NT2/D1 (cell line): ENCODE results near the gene MKRN1.

Source experiments
- DNase-seq: peaks from one replicate; pipeline ENCODE4 v3.0.0-alpha.2; 2011; ENCODE audit warnings: low read depth, low spot score
- H3K27me3 ChIP-seq: 2 replicates; pipeline ENCODE4 v1.6.0; 2011; ENCODE audit warnings: mild to moderate bottlenecking; ENCODE audit not compliant: insufficient read length, insufficient read depth
- H3K36me3 ChIP-seq: 2 replicates; pipeline ENCODE4 v1.6.1; 2011; ENCODE audit warnings: mild to moderate bottlenecking, low read length, mixed read lengths; ENCODE audit not compliant: insufficient read depth, insufficient read length
- H3K4me1 ChIP-seq: 2 replicates; pipeline ENCODE4 v1.5.1; 2011; ENCODE audit not compliant: insufficient read depth, insufficient read length
- H3K4me3 ChIP-seq: 2 replicates; pipeline ENCODE4 v1.5.1; 2011; ENCODE audit warnings: low read depth; ENCODE audit not compliant: insufficient read length
- H3K9ac ChIP-seq: 2 replicates; pipeline ENCODE4 v1.6.0; 2011; ENCODE audit warnings: low read depth; ENCODE audit not compliant: insufficient read length
- H3K9me3 ChIP-seq: 2 replicates; pipeline ENCODE4 v1.5.1; 2011; ENCODE audit warnings: mild to moderate bottlenecking, low read length; ENCODE audit not compliant: insufficient read depth
- SUZ12 ChIP-seq: IDR thresholded peaks from 2 replicates; pipeline ENCODE4 v1.6.1; 2011; ENCODE audit not compliant: insufficient read length, insufficient read depth; ENCODE audit errors: extremely low read depth
- YY1 ChIP-seq: IDR thresholded peaks from 2 replicates; pipeline ENCODE4 v1.6.1; 2011; ENCODE audit not compliant: insufficient read length, insufficient read depth
- ZNF274 ChIP-seq: IDR thresholded peaks from 2 replicates; pipeline ENCODE4 v1.6.1; 2011; ENCODE audit warnings: mild to moderate bottlenecking, low read depth, low read length

Gene MKRN1

GRCh38 chr7:140479739-140480084 lies 407 bp upstream of the MKRN1 start:
- Histone ChIP-seq H3K4me3 (peak overlapping the region; percentile 87), H3K9me3 (no peaks in the 10 kb centered on the region), H3K9ac (peak overlapping the region; percentile 22), H3K27me3 (no peaks in the 10 kb centered on the region), H3K36me3 (peaks cover 4% of the 10 kb centered on the region), H3K4me1 (peaks cover 5% of the 10 kb centered on the region)
- no peak for TF ChIP-seq ZNF274
- TF ChIP-seq YY1, result no peak
- no peak for TF ChIP-seq SUZ12
- DNase-seq, result no peak

- DNase-seq, result no peak
- Histone ChIP-seq H3K27me3 (no peaks in the 10 kb centered on the region), H3K36me3 (peaks cover 4% of the 10 kb centered on the region), H3K4me1 (peaks cover 2% of the 10 kb centered on the region), H3K9me3 (no peaks in the 10 kb centered on the region), H3K9ac (peak overlapping the region; percentile 96), H3K4me3 (peak overlapping the region; percentile 87)
- TF ChIP-seq SUZ12, result no peak
- TF ChIP-seq ZNF274, result no peak
- TF ChIP-seq YY1, result no peak
Measured at GRCh38 chr7:140478246-140479061, 851 bp downstream of the MKRN1 start.

DNA sequence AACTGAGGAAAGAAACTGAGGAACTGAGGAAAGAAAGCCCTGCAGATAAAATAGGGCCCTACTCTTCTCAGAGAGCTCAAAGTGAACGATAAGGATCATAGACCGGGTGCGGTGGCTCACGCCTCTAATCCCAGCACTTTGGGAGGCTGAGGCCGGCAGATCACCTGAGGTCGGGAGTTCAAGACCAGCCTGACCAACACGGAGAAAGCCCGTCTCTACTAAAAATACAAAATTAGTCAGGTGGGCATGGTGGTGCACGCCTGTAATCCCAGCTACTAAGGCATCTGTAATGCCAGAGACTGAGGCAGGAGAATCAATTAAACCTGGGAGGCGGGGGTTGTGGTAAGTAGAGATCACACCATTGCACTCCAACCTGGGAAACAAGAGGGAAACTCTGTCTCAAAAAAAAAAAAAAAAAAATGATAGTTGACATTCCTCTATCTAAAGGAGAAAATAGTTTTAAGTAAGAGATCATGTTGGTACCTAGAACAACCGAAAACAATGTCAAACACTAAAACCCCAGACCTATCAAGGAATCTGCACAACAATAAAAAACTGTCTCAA lies 2.5 kb downstream of the MKRN1 start:
- no peaks in the 10 kb centered on the region for H3K27me3 ChIP-seq
- peaks cover 4% of the 10 kb centered on the region for H3K36me3 ChIP-seq
- no peaks in the 10 kb centered on the region for H3K9me3 ChIP-seq
- DNase-seq, result no peak
- no peaks in the 10 kb centered on the region for H3K4me1 ChIP-seq
- H3K9ac ChIP-seq, result no peak overlapping the region
- TF ChIP-seq YY1, result no peak
- TF ChIP-seq ZNF274, result no peak
- TF ChIP-seq SUZ12, result no peak
- no peak overlapping the region for H3K4me3 ChIP-seq

DNA sequence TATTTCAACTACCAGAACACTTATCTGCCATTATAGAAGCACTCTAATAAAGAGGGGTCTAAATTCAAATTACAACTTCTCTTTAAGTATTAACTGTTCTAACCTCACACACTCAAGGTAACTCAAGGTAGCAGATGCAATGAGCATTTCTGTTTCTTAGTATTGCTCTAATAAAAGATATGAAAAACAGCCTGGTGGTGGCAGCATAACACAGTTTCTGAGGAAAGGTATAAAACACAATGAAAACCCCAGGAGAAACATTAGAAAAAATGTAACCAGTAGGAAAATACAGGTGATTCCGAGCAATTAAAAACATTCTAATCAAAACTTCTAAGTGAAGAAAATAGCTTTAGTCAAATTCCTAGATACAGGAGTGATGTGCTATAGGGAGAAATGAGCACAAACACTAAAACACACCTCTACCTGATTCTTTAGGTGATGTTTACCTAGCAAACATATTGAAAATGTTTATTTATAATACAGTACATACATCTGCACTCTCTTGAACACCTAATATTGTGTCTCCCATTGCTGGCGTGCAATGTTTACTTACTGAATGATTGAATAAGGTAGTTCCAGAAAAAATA lies 3.5 kb downstream of the MKRN1 start:
- DNase-seq, result no peak
- Histone ChIP-seq H3K9ac (no peak overlapping the region), H3K4me3 (no peak overlapping the region), H3K27me3 (no peaks in the 10 kb centered on the region), H3K36me3 (peaks cover 11% of the 10 kb centered on the region), H3K4me1 (no peaks in the 10 kb centered on the region), H3K9me3 (no peaks in the 10 kb centered on the region)
- TF ChIP-seq ZNF274 (no peak), SUZ12 (no peak), YY1 (no peak)

DNA sequence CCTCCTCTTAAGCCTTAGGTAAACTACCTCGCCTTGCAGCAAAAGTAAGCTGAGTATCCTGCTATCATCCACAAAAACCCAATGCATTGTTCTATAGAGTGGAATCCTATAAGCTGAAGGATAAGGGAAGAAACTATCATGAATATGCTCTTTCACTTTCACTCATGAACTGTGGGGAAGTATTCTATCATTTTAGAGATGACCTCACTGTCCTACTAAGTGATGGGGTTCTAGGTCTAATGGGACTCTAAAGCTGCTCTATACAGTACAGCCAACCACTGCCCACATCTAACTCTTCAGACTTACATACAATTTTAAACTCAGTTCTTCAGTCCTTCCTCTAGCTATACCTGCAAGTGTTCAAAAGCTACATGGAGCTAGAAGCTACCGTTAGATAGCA lies 16.2 kb downstream of the MKRN1 start:
- Histone ChIP-seq H3K9ac (no peak overlapping the region), H3K4me1 (no peaks in the 10 kb centered on the region), H3K9me3 (no peaks in the 10 kb centered on the region), H3K36me3 (peaks cover 62% of the 10 kb centered on the region), H3K27me3 (no peaks in the 10 kb centered on the region), H3K4me3 (no peak overlapping the region)
- no peak for TF ChIP-seq SUZ12
- TF ChIP-seq ZNF274, result no peak
- no peak for TF ChIP-seq YY1
- DNase-seq, result no peak

DNA sequence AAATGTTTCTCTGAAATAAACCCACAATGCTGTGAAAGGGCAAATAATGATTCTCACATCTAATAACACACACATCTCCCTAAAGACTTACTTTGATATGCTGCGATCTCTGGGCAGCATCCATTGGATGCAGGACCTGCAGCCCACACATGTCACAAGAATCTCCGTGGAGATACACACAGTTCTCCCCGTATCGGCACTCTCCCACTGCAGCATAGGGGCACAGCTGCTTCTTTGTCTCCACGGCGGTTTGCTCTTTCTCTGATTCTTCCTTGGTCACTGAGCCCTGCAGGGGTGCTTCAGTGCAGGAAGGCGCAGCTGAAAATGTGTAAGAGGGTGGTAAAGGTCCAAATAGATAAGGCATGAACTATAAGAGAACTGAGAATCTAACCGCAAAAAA lies 20.4 kb downstream of the MKRN1 start:
- DNase-seq, result no peak
- TF ChIP-seq SUZ12 (no peak), YY1 (no peak), ZNF274 (no peak)
- no peak overlapping the region for H3K9ac ChIP-seq
- no peaks in the 10 kb centered on the region for H3K27me3 ChIP-seq
- H3K36me3 ChIP-seq, result peaks cover 74% of the 10 kb centered on the region
- H3K4me3 ChIP-seq, result no peak overlapping the region
- H3K9me3 ChIP-seq, result no peaks in the 10 kb centered on the region
- H3K4me1 ChIP-seq, result peaks cover 4% of the 10 kb centered on the region

- no peaks in the 10 kb centered on the region for H3K9me3 ChIP-seq
- no peak overlapping the region for H3K4me3 ChIP-seq
- no peak for TF ChIP-seq ZNF274
- no peak for TF ChIP-seq SUZ12
- TF ChIP-seq YY1, result no peak
- H3K27me3 ChIP-seq, result no peaks in the 10 kb centered on the region
- H3K36me3 ChIP-seq, result peaks cover 77% of the 10 kb centered on the region
- peaks cover 4% of the 10 kb centered on the region for H3K4me1 ChIP-seq
- H3K9ac ChIP-seq, result no peak overlapping the region
- no peak for DNase-seq
Measured at GRCh38 chr7:140458201-140458600, 21.1 kb downstream of the MKRN1 start.
